DND-41 (cell line): ENCODE measurements around the gene PPAT.

Experiments
- ATAC-seq: fragments of 200-7000 bp; cut with Tn5 transposase; 3 replicates; pipeline ENCODE4 v1.9.1; 2021; ENCODE audit warnings: low read depth; ENCODE audit not compliant: insufficient read depth
- DNase-seq: peaks from one replicate; pipeline ENCODE4 v3.0.0-alpha.2; 2020
- H2AFZ ChIP-seq: 2 replicates; pipeline ENCODE4 v1.6.0; 2012; ENCODE audit warnings: low read depth, low read length
- H3K27ac ChIP-seq: 2 replicates; pipeline ENCODE4 v1.5.1; 2012; ENCODE audit warnings: low read length, inconsistent platforms
- H3K27me3 ChIP-seq: fragments of 200-600 bp; sonication (generic); 2 replicates; pipeline ENCODE4 v1.6.0; 2012; ENCODE audit warnings: low read length, mild to moderate bottlenecking, inconsistent platforms; ENCODE audit not compliant: insufficient read depth, poor library complexity
- H3K36me3 ChIP-seq: 2 replicates; pipeline ENCODE4 v1.5.1; 2012; ENCODE audit warnings: low read length, inconsistent platforms; ENCODE audit not compliant: insufficient read depth
- H3K4me1 ChIP-seq: 2 replicates; pipeline ENCODE4 v1.5.1; 2012; ENCODE audit warnings: mild to moderate bottlenecking, low read length; ENCODE audit not compliant: insufficient read depth
- H3K4me2 ChIP-seq: 2 replicates; pipeline ENCODE4 v1.6.0; 2012; ENCODE audit warnings: mild to moderate bottlenecking, moderate library complexity, low read length, inconsistent platforms; ENCODE audit not compliant: insufficient read depth
- H3K4me3 ChIP-seq, 2 experiments: fragments of 200-600 bp in 1 of 2; shearing (Covaris generic) in 1 of 2; 2 replicates each; pipeline ENCODE4 v1.5.1; 2012 to 2016; ENCODE audit warnings: inconsistent platforms in 2 of 2, low read length in 2 of 2, mild to moderate bottlenecking in 2 of 2, low read depth in 1 of 2, moderate library complexity in 1 of 2
- H3K79me2 ChIP-seq: 2 replicates; pipeline ENCODE4 v1.6.0; 2012; ENCODE audit warnings: low read length, inconsistent platforms; ENCODE audit not compliant: insufficient read depth
- H3K9ac ChIP-seq: 2 replicates; pipeline ENCODE4 v1.6.0; 2012; ENCODE audit warnings: low read depth, mild to moderate bottlenecking, inconsistent platforms, low read length, moderate library complexity
- H3K9me3 ChIP-seq: 2 replicates; pipeline ENCODE4 v1.5.1; 2012; ENCODE audit warnings: low read length, moderate library complexity, mild to moderate bottlenecking, inconsistent platforms; ENCODE audit not compliant: insufficient read depth, severe bottlenecking
- H4K20me1 ChIP-seq: 2 replicates; pipeline ENCODE4 v1.6.0; 2012; ENCODE audit warnings: low read length; ENCODE audit not compliant: insufficient read depth
- CTCF ChIP-seq: IDR thresholded peaks from 2 replicates; pipeline ENCODE4 v1.5.1; 2012; ENCODE audit warnings: borderline replicate concordance, low read length, moderate library complexity, mild to moderate bottlenecking; ENCODE audit not compliant: poor library complexity, severe bottlenecking; ENCODE audit errors: extremely low read depth
- EZH2 ChIP-seq: IDR thresholded peaks from 3 replicates; pipeline ENCODE4 v1.6.1; 2012; ENCODE audit warnings: borderline replicate concordance, low read depth, mild to moderate bottlenecking, moderate library complexity, low read length, inconsistent platforms; ENCODE audit not compliant: severe bottlenecking

The PPAT gene

GRCh38 chr4:56356650-56357049, 78.8 kb downstream of the PPAT start:
- Histone ChIP-seq H3K36me3 (peaks cover 12% of the 10 kb centered on the region; the same call in 1 of the 2 replicates), H3K4me2 (no peak overlapping the region), H3K4me1 (no peaks in the 10 kb centered on the region), H3K27me3 (no peaks in the 10 kb centered on the region), H3K79me2 (no peaks in the 10 kb centered on the region), H3K4me3 (no peak overlapping the region), H3K27ac (no peak overlapping the region), H2AFZ (no peak overlapping the region), H4K20me1 (no peaks in the 10 kb centered on the region), H3K9ac (no peak overlapping the region), H3K9me3 (no peaks in the 10 kb centered on the region)
- ATAC-seq (no peak), DNase-seq (no peak)
- TF ChIP-seq CTCF = no peak
- no peak for TF ChIP-seq EZH2

DNA sequence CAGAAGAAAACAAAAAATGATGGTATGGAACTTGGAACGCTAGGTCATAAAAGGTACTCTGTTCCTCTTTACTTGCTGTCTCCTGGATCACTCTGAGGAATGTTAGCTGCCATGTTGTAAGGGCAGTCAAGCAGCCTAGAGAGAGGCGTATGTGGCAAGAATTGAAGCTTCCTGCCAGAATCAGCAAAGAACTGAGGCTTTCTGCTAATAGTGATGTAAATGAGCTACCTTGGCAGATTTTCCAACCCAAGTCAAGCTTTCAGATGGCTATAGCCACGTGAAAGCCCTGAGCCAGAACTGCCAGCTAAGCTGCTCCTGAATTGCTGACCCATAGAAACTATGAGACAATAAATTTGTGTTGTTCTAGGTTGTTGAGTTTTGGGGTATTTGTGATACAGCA, 86.8 kb downstream of the PPAT start:
- Histone ChIP-seq H3K4me2 (no peak overlapping the region), H3K9me3 (no peaks in the 10 kb centered on the region), H3K4me3 (no peak overlapping the region), H3K27me3 (no peaks in the 10 kb centered on the region), H3K4me1 (0 out of 2 replicates have a peak, but pooled peaks cover 3% of the 10 kb centered on the region), H3K36me3 (peaks cover 28% of the 10 kb centered on the region), H4K20me1 (no peaks in the 10 kb centered on the region), H3K9ac (no peak overlapping the region), H2AFZ (no peak overlapping the region), H3K79me2 (no peaks in the 10 kb centered on the region), H3K27ac (no peak overlapping the region)
- TF ChIP-seq CTCF = no peak
- no peak for TF ChIP-seq EZH2
- ATAC-seq (no peak), DNase-seq (no peak)

GRCh38 chr4:56345458-56345857, 90.0 kb downstream of the PPAT start:
- Histone ChIP-seq H4K20me1 (no peaks in the 10 kb centered on the region), H3K27me3 (no peaks in the 10 kb centered on the region), H3K4me1 (0 out of 2 replicates have a peak, but pooled peaks cover 3% of the 10 kb centered on the region), H3K79me2 (no peaks in the 10 kb centered on the region), H3K4me3 (no peak overlapping the region), H3K9me3 (no peaks in the 10 kb centered on the region), H3K4me2 (no peak overlapping the region), H3K36me3 (peaks cover 17% of the 10 kb centered on the region), H2AFZ (no peak overlapping the region), H3K27ac (no peak overlapping the region), H3K9ac (no peak overlapping the region)
- ATAC-seq = no peak
- DNase-seq = no peak
- TF ChIP-seq EZH2 = no peak
- TF ChIP-seq CTCF = no peak
